Muscle of arm (tissue), 14 donors: ENCODE data around the gene FNDC11. TPM values are rescaled to one million over a fixed set of nuclear protein-coding genes. Genes with fewer than 3 reads are reported as not detected.
"Not testable (repeated sequence)": the region's sequence is repeated elsewhere in the genome, so short reads cannot be mapped to it uniquely, and the experiment has no call there.

Experiments used
- DNase-seq: peaks from one replicate; pipeline ENCODE4 v3.0.0-alpha.2; 2013
- long read RNA-seq, 11 donors: transcript quantifications; one replicate each; lab custom pipeline, GENCODE V29; 2026
- polyA plus RNA-seq, 12 donors: library from polyadenylated mRNA; unstranded; fragments of 120-200 nt; gene quantifications; one replicate each; pipeline ENCODE4 v1.2.1, GENCODE V29; 2013; ENCODE audit not compliant: insufficient read length in 12 of 12

FNDC11 gene
- polyA plus RNA-seq = under 1 TPM in 8 of 12 donors, not detected in 4; 0.07 to 0.81 (median 0.17) TPM
- long read RNA-seq, donor 1 = 0 reads
- long read RNA-seq, donor 2 = 0 reads
- long read RNA-seq, donor 3 = 0 reads
- long read RNA-seq, donor 4 = 0 reads
- long read RNA-seq, donor 5 = 0 reads
- long read RNA-seq, donor 6 = 0 reads
- long read RNA-seq, donor 7 = 0 reads
- long read RNA-seq, donor 8 = 0 reads
- long read RNA-seq, donor 9 = 0 reads
- long read RNA-seq, donor 10 = 0 reads
- long read RNA-seq, donor 11, partial matches to known transcripts = 0 of 1 reads
- long read RNA-seq, donor 11, other reads (novel, unspliced or antisense) = 0 of 1 reads

DNA sequence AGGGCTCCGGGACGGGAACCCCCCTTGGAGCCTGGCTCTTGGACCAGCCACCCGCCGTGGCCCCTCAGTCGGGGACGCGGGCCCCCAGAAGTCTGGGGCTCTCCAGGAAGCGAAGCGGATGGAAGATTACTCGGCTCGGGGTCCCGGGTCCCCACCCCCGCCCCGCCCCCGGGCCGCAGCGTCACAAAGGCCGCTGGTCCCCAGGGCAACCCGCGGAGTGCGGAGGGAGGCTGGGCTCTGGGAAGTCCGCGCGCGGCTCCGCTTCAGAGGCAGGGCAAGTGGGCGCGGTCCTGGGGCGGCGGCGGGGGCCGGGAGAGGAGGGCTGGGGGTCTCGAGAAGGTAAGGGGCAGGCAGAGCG, at the start of gene FNDC11:
Gene FNDC11 (plus strand): TSS at position 227 of the 358 bp plus-strand sequence. CDS start 1,505 bp downstream, outside the sequence.
- DNase-seq = no peak

DNA sequence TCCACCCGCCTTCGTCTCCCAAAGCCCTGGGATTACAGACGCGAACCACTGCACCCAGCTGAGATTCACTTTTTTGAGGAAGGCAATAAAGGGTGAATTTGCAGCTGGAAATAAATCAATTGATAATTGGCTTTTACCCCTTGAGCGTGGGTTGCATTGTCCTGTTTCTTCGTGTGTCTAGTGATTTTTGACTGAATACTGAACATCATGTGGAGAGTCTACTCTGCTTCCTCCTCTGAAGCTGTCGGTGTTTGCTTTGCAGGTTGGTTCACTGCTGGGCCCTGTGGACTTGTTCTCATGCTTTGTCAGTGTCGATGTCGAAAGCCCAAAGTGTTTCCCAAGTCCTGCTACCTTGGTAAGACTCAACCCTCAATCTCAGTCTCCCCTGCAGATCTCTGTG, 49.3 kb upstream of the FNDC11 start:
- DNase-seq = no peak

DNA sequence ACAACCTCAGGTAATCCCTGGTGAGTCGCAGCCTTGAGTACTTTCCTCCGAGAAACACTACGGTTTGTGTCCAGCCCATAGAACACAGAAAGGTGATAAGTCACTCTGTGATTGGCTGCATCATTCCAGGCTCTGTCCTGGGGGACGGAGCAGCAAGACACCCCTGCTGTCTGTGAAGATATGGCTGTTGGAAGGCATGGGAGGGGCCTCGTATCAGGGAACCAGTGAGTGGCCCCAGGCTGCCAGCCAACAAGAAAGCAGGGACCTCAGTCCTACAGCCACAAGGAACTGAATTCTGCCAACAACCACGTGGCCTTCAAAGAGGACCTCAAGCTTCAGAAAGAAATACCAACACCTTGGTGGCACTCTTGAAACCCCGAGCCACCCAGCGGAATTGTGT, 48.7 kb upstream of the FNDC11 start:
- no peak for DNase-seq

- DNase-seq = no peak
These were observed 48.2 kb upstream of the FNDC11 start for GRCh38 chr20:63505723-63506122.

DNA sequence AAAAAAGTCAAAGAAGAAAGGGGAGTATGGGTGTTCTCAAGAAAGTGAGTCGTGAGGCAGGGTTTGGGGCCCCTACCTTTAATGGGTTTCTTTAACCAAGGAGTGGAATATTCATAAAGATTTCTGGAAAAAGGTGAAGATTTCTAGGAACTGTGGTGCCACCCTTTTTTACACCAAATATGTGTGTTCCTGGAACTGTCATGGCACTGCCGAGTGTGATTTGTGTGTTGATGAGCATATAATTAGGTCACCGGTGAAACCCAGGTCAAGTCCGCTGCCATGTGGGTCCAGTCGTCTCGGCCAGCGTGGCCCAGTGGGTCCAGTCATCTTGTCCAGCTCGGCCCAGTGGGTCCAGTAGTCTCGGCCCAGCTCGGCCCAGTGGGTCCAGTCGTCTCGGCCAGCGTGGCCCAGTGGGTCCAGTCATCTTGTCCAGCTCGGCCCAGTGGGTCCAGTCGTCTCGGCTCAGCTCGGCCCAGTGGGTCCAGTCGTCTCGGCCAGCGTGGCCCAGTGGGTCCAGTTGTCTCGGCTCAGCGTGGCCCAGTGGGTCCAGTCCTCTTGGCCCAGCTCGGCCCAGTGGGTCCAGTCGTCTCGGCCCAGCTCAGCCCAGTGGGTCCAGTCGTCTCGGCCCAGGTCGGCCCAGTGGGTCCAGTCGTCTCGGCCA, 46.7 kb upstream of the FNDC11 start:
- no peak for DNase-seq

DNA sequence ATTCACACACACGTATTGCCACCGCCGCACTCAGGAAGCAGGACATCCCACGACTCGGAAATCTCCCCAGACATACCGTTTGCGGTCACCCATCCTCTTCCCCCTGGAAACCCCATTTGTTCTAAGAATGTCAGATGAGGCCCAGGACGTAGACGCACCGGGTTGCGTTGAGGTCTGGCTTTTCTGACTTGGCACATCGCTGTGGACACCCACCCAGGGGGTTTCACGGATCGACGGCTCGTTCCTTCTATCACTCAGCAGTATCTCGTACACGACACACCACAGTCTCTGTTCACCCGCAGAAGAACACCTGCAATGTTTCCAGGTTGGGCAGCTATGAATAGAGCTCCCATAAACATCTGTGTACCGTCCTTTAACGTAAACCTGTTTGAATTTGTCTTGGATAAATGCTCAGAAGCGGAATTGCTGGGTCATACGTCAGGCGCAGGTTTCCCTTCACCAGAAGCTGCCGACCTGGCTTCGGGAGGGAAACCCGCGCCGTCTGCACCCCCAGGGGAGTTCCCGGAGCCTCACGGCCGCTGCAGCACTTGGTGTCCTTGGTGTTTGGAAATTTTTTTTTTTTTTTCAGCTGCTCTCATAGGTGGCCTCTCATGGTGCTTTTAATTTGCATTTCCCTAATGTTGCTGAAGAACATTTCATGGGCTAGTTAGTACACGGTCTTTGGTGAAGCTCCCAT, 45.7 kb upstream of the FNDC11 start:
- no peak for DNase-seq

DNA sequence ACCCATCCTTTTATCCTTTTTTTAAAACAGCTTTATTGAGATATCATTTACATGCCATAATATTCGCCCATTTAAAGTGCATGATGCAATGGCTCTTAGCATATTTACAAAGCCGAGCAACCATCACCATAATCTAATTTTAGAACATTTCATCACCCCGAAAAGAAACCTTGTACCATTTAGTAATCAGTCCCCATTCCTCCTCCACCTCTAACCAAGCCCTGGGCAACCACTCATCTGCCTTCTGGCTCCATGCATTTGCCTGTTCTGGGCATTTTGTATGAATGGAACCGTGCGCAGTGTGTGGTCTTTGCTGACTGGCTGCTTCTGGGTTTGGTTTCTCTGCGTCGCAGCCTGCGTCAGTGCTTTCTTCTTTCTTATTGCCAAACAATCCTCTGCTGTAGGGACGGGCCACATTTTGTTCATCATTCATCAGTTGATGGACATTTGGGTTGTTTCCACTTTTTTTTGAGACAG, 44.8 kb upstream of the FNDC11 start:
- no peak for DNase-seq

DNA sequence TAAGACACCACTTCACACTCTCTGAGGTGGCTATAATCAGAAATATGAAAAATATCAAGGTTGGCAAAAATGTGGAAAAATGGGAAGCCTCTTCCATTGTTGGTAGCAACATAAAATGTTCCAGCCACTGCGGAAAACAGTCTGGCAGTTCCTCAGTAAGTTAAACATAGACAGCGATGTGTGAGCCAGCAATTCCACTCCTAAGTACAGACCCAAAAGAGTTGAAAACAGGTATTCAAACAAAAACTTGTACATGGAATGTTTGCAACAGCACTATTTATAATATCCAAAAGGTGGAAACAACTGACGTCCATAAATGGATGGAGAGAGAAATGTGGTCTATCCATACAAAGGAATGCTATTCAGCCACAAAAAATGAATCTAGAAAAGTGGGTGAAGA, 40.8 kb upstream of the FNDC11 start:
- DNase-seq = no peak

GRCh38 chr20:63514520-63514919, 39.4 kb upstream of the FNDC11 start:
- not testable (repeated sequence) for DNase-seq

GRCh38 chr20:63517376-63518309, 36.3 kb upstream of the FNDC11 start:
- no peak for DNase-seq

GRCh38 chr20:63518351-63518861, 35.6 kb upstream of the FNDC11 start:
- no peak for DNase-seq

- no peak for DNase-seq
These were observed 34.9 kb upstream of the FNDC11 start for GRCh38 chr20:63518946-63519667.

GRCh38 chr20:63519668-63520503, 34.1 kb upstream of the FNDC11 start:
- DNase-seq = peak; percentile 69

GRCh38 chr20:63520504-63520933, 33.4 kb upstream of the FNDC11 start, which contains the start of gene PPDPF:
Gene PPDPF, plus strand, starts transcription at chr20:63520765. Its CDS starts 544 bp downstream, at chr20:63521309.
- DNase-seq = peak; percentile 85

DNA sequence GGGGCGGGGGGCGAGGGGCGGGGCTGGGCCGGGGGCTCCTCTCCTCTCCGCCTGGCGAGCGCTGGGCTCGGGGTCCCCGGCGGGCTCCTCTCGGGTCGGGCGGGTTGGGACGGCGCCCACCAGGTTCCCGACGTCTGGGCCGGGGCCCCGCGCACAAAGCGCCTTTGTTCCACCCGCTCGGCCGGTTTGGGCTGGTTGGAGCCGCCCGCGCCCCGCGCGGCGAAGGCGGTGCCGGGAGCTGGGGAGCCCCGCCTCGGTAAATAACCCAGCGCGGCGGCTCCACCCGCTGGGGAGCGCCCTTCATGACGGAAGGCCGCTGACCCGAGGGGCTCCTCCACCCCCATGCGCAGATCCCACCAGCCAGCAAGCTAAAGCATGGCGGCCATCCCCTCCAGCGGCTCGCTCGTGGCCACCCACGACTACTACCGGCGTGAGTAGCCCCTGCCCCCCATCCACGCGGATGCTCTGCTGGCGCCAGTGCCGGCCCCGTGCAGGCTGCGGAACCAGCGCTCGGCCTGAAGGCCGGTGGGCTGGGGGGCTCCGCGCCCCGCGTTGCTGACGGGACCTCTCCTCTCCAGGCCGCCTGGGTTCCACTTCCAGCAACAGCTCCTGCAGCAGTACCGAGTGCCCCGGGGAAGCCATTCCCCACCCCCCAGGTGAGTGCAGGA, 32.9 kb upstream of the FNDC11 start:
- DNase-seq = peak; percentile 75

- no peak for DNase-seq
These were observed 32.4 kb upstream of the FNDC11 start for GRCh38 chr20:63521602-63522001.

GRCh38 chr20:63522091-63522868, 31.7 kb upstream of the FNDC11 start:
- DNase-seq = no peak

- no peak for DNase-seq
These were observed 30.9 kb upstream of the FNDC11 start for GRCh38 chr20:63522981-63523611.
